ENCODE results near the gene RIMS3. TPM values are rescaled to one million over a fixed set of nuclear protein-coding genes. Genes with fewer than 3 reads are reported as not detected.
"Not testable (repeated sequence)": the region's sequence is repeated elsewhere in the genome, so short reads cannot be mapped to it uniquely, and the experiment has no call there.

Gene RIMS3
- total RNA-seq, 2 donors from 2014 or later: 1.7 to 2.1 TPM

- peaks cover 6% of the 10 kb centered on the region for H3K4me1 Mint-ChIP-seq
- H3K4me3 Mint-ChIP-seq: no peak overlapping the region
- H3K9me3 ChIP-seq (ENCODE audit: control insufficient read depth, low read length, poor library complexity, severe bottlenecking): no peaks in the 10 kb centered on the region
- ATAC-seq: no peak
- peaks cover 11% of the 10 kb centered on the region for H3K27me3 Mint-ChIP-seq
- no peak for DNase-seq
- H3K27ac Mint-ChIP-seq: no peak overlapping the region
- no peaks in the 10 kb centered on the region for H3K36me3 Mint-ChIP-seq (ENCODE audit: low read depth)
These were observed 57.6 kb downstream of the RIMS3 start for GRCh38 chr1:40607921-40608320.

GRCh38 chr1:40606978-40607377, 58.5 kb downstream of the RIMS3 start:
- H3K36me3 Mint-ChIP-seq (ENCODE audit: low read depth): peaks cover 2% of the 10 kb centered on the region
- H3K27me3 Mint-ChIP-seq: peaks cover 16% of the 10 kb centered on the region
- peaks cover 8% of the 10 kb centered on the region for H3K4me1 Mint-ChIP-seq
- no peaks in the 10 kb centered on the region for H3K9me3 ChIP-seq (ENCODE audit: control insufficient read depth, low read length, poor library complexity, severe bottlenecking)
- no peak for ATAC-seq
- DNase-seq: no peak
- no peak overlapping the region for H3K27ac Mint-ChIP-seq
- no peak overlapping the region for H3K4me3 Mint-ChIP-seq

GRCh38 chr1:40606194-40606593, 59.3 kb downstream of the RIMS3 start:
- ATAC-seq (no peak), DNase-seq (no peak)
- Mint-ChIP-seq H3K4me1 (peaks cover 8% of the 10 kb centered on the region), H3K27ac (no peak overlapping the region), H3K4me3 (no peak overlapping the region), H3K27me3 (peaks cover 20% of the 10 kb centered on the region), H3K36me3 (ENCODE audit: low read depth) (peaks cover 2% of the 10 kb centered on the region)
- no peaks in the 10 kb centered on the region for H3K9me3 ChIP-seq (ENCODE audit: control insufficient read depth, low read length, poor library complexity, severe bottlenecking)

- Mint-ChIP-seq H3K27me3 (peaks cover 24% of the 10 kb centered on the region), H3K36me3 (ENCODE audit: low read depth) (peaks cover 2% of the 10 kb centered on the region), H3K4me1 (peaks cover 4% of the 10 kb centered on the region), H3K4me3 (no peak overlapping the region), H3K27ac (no peak overlapping the region)
- no peaks in the 10 kb centered on the region for H3K9me3 ChIP-seq (ENCODE audit: control insufficient read depth, low read length, poor library complexity, severe bottlenecking)
- no peak for DNase-seq
- no peak for ATAC-seq
These were observed 65.6 kb downstream of the RIMS3 start for GRCh38 chr1:40599926-40600325.

GRCh38 chr1:40595623-40596022, 69.9 kb downstream of the RIMS3 start:
- H3K4me3 Mint-ChIP-seq: no peak overlapping the region
- H3K27ac Mint-ChIP-seq: no peak overlapping the region
- no peaks in the 10 kb centered on the region for H3K36me3 Mint-ChIP-seq (ENCODE audit: low read depth)
- peaks cover 13% of the 10 kb centered on the region for H3K4me1 Mint-ChIP-seq
- H3K9me3 ChIP-seq (ENCODE audit: control insufficient read depth, low read length, poor library complexity, severe bottlenecking): no peaks in the 10 kb centered on the region
- ATAC-seq (no peak), DNase-seq (no peak)
- peaks cover 14% of the 10 kb centered on the region for H3K27me3 Mint-ChIP-seq

- DNase-seq (no peak), ATAC-seq (no peak)
- Mint-ChIP-seq H3K4me3 (no peak overlapping the region), H3K27ac (no peak overlapping the region), H3K36me3 (ENCODE audit: low read depth) (no peaks in the 10 kb centered on the region), H3K4me1 (peaks cover 13% of the 10 kb centered on the region), H3K27me3 (peaks cover 16% of the 10 kb centered on the region)
- H3K9me3 ChIP-seq (ENCODE audit: control insufficient read depth, low read length, poor library complexity, severe bottlenecking): no peaks in the 10 kb centered on the region
These were observed 71.3 kb downstream of the RIMS3 start for GRCh38 chr1:40594187-40594531.

- Mint-ChIP-seq H3K4me1 (peaks cover 12% of the 10 kb centered on the region), H3K4me3 (no peak overlapping the region), H3K27me3 (peaks cover 14% of the 10 kb centered on the region), H3K36me3 (ENCODE audit: low read depth) (no peaks in the 10 kb centered on the region), H3K27ac (peak overlapping the region; percentile 14)
- ATAC-seq (no peak), DNase-seq (no peak)
- H3K9me3 ChIP-seq (ENCODE audit: control insufficient read depth, low read length, poor library complexity, severe bottlenecking): no peaks in the 10 kb centered on the region
These were observed 71.9 kb downstream of the RIMS3 start for GRCh38 chr1:40593449-40594186.

- no peak for ATAC-seq
- H3K9me3 ChIP-seq (ENCODE audit: control insufficient read depth, low read length, poor library complexity, severe bottlenecking): no peaks in the 10 kb centered on the region
- Mint-ChIP-seq H3K27ac (no peak overlapping the region), H3K27me3 (peaks cover 7% of the 10 kb centered on the region), H3K36me3 (ENCODE audit: low read depth) (no peaks in the 10 kb centered on the region), H3K4me1 (peaks cover 10% of the 10 kb centered on the region), H3K4me3 (no peak overlapping the region)
- no peak for DNase-seq
These were observed 73.2 kb downstream of the RIMS3 start for GRCh38 chr1:40592107-40592803.

- H3K27ac Mint-ChIP-seq: no peak overlapping the region
- H3K9me3 ChIP-seq (ENCODE audit: control insufficient read depth, low read length, poor library complexity, severe bottlenecking): no peaks in the 10 kb centered on the region
- no peaks in the 10 kb centered on the region for H3K36me3 Mint-ChIP-seq (ENCODE audit: low read depth)
- DNase-seq: no peak
- H3K27me3 Mint-ChIP-seq: peaks cover 18% of the 10 kb centered on the region
- H3K4me1 Mint-ChIP-seq: peaks cover 7% of the 10 kb centered on the region
- no peak overlapping the region for H3K4me3 Mint-ChIP-seq
- no peak for ATAC-seq
These were observed 76.9 kb downstream of the RIMS3 start for GRCh38 chr1:40588586-40588985.

GRCh38 chr1:40583980-40584379, 81.5 kb downstream of the RIMS3 start:
- H3K4me3 Mint-ChIP-seq: no peak overlapping the region
- DNase-seq: no peak
- H3K27ac Mint-ChIP-seq: no peak overlapping the region
- no peaks in the 10 kb centered on the region for H3K4me1 Mint-ChIP-seq
- peaks cover 21% of the 10 kb centered on the region for H3K27me3 Mint-ChIP-seq
- no peaks in the 10 kb centered on the region for H3K36me3 Mint-ChIP-seq (ENCODE audit: low read depth)
- H3K9me3 ChIP-seq (ENCODE audit: control insufficient read depth, low read length, poor library complexity, severe bottlenecking): no peaks in the 10 kb centered on the region
- ATAC-seq: no peak

- no peak for ATAC-seq
- Mint-ChIP-seq H3K27ac (no peak overlapping the region), H3K4me1 (no peaks in the 10 kb centered on the region), H3K36me3 (ENCODE audit: low read depth) (no peaks in the 10 kb centered on the region), H3K4me3 (no peak overlapping the region), H3K27me3 (peaks cover 21% of the 10 kb centered on the region)
- no peaks in the 10 kb centered on the region for H3K9me3 ChIP-seq (ENCODE audit: control insufficient read depth, low read length, poor library complexity, severe bottlenecking)
- no peak for DNase-seq
These were observed 83.4 kb downstream of the RIMS3 start for GRCh38 chr1:40582116-40582515.

- no peak for DNase-seq
- no peaks in the 10 kb centered on the region for H3K9me3 ChIP-seq (ENCODE audit: control insufficient read depth, low read length, poor library complexity, severe bottlenecking)
- no peak for ATAC-seq
- no peaks in the 10 kb centered on the region for H3K36me3 Mint-ChIP-seq (ENCODE audit: low read depth)
- no peaks in the 10 kb centered on the region for H3K4me1 Mint-ChIP-seq
- no peak overlapping the region for H3K4me3 Mint-ChIP-seq
- peaks cover 13% of the 10 kb centered on the region for H3K27me3 Mint-ChIP-seq
- H3K27ac Mint-ChIP-seq: no peak overlapping the region
These were observed 90.1 kb downstream of the RIMS3 start for GRCh38 chr1:40575336-40575735.

GRCh38 chr1:40574805-40575204, 90.7 kb downstream of the RIMS3 start:
- H3K36me3 Mint-ChIP-seq (ENCODE audit: low read depth); ATAC-seq; H3K4me1 Mint-ChIP-seq: not testable (repeated sequence)

More at GRCh38 chr1:40574805-40575204, 90.7 kb downstream of the RIMS3 start:
- not testable (repeated sequence) for DNase-seq; H3K27ac Mint-ChIP-seq; H3K4me3 Mint-ChIP-seq; H3K9me3 ChIP-seq (ENCODE audit: control insufficient read depth, low read length, poor library complexity, severe bottlenecking); H3K27me3 Mint-ChIP-seq

All from T-helper 17 cell (primary cell).